DOHH2 (cell line): ENCODE measurements around the gene MRPS26.
"Not testable (repeated sequence)": the region's sequence is repeated elsewhere in the genome, so short reads cannot be mapped to it uniquely, and the experiment has no call there.

Source experiments
- EZH2phosphoT487 ChIP-seq: fragments of 200-600 bp; sonication (generic); IDR thresholded peaks from 2 replicates; pipeline ENCODE4 v1.6.1; 2017; ENCODE audit warnings: borderline replicate concordance, mild to moderate bottlenecking, antibody characterized with exemption, low read length, moderate library complexity, mixed read lengths
- TF ChIP-seq, protein P1 (sequence below): fragments of 200-600 bp; sonication (generic); IDR thresholded peaks from one replicate; pipeline ENCODE4 v1.5.1; 2014; ENCODE audit warnings: antibody characterized with exemption, mild to moderate bottlenecking, low read depth, low read length; ENCODE audit not compliant: poor library complexity, severe bottlenecking

DNA sequence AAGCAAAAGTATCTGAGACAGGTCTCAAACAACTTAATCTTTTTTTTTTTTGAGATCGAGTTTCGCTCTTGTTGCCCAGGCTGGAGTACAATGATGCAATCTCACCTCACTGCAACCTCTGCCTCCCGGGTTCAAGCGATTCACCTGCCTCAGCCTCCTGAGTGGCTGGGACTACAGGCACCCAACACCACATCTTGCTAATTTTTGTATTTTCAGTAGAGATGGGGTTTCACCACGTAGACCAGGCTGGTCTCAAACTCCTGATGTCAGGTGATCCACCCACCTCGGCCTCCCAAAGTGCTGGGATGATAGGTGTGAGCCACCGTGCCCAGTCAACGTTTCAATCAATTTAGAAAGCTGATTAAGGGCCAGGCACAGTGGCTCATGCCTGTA, 27.4 kb downstream of the MRPS26 start:
- TF ChIP-seq, protein P1, sequence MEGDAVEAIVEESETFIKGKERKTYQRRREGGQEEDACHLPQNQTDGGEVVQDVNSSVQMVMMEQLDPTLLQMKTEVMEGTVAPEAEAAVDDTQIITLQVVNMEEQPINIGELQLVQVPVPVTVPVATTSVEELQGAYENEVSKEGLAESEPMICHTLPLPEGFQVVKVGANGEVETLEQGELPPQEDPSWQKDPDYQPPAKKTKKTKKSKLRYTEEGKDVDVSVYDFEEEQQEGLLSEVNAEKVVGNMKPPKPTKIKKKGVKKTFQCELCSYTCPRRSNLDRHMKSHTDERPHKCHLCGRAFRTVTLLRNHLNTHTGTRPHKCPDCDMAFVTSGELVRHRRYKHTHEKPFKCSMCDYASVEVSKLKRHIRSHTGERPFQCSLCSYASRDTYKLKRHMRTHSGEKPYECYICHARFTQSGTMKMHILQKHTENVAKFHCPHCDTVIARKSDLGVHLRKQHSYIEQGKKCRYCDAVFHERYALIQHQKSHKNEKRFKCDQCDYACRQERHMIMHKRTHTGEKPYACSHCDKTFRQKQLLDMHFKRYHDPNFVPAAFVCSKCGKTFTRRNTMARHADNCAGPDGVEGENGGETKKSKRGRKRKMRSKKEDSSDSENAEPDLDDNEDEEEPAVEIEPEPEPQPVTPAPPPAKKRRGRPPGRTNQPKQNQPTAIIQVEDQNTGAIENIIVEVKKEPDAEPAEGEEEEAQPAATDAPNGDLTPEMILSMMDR = not testable (repeated sequence)
- TF ChIP-seq EZH2phosphoT487 = not testable (repeated sequence)
